Retinal pigment epithelial cell (primary cell): Measurements from ENCODE around the gene FAM83E.
A peak's percentile ranks its signal among the peaks of the same experiment; 100 is the strongest.

ENCODE experiments used
- DNase-seq: peaks from one replicate; pipeline ENCODE4 v3.0.0-alpha.2; 2010; ENCODE audit warnings: low read depth
- H3K4me3 ChIP-seq: 2 replicates; pipeline ENCODE4 v1.5.1; 2011; ENCODE audit warnings: mild to moderate bottlenecking, low read length, control low read depth, moderate library complexity
- CTCF ChIP-seq: conservative IDR thresholded peaks from 2 replicates; pipeline ENCODE4 v1.5.1; 2011; ENCODE audit warnings: low read depth, low read length, control low read depth, inconsistent platforms

Gene FAM83E

GRCh38 chr19:48568345-48568886 is 46.5 kb downstream of the FAM83E start:
- TF ChIP-seq CTCF: no peak
- peak overlapping the region; percentile 10 for H3K4me3 ChIP-seq
- peak; percentile 86 for DNase-seq

- H3K4me3 ChIP-seq: no peak overlapping the region
- DNase-seq: peak; percentile 88
- no peak for TF ChIP-seq CTCF
Measured at GRCh38 chr19:48565090-48565489, 49.8 kb downstream of the FAM83E start.
